HepG2 (cell line): ENCODE results near the gene ATG9A. TPM values are rescaled to one million over a fixed set of nuclear protein-coding genes. Genes with fewer than 3 reads are reported as not detected.

Experiments
- ARNTL ChIP-seq: sonication (generic); formaldehyde crosslinking; IDR thresholded peaks from 2 replicates; pipeline ENCODE4 v1.4.0; 2020; ENCODE audit warnings: mild to moderate bottlenecking, missing genetic modification reagents
- CBX5 ChIP-seq: sonication (generic); formaldehyde crosslinking; IDR thresholded peaks from 2 replicates; pipeline ENCODE4 v1.4.0; 2020; ENCODE audit warnings: missing genetic modification reagents, borderline replicate concordance
- GFI1 ChIP-seq: sonication (generic); formaldehyde crosslinking; IDR thresholded peaks from 2 replicates; pipeline ENCODE4 v1.5.0; 2020; ENCODE audit warnings: missing genetic modification reagents, mild to moderate bottlenecking, borderline replicate concordance
- HDAC2 ChIP-seq: sonication (generic); formaldehyde crosslinking; IDR thresholded peaks from 2 replicates; pipeline ENCODE4 v1.4.0; 2020; ENCODE audit warnings: missing genetic modification reagents
- KLF11 ChIP-seq: IDR thresholded peaks from 2 replicates; pipeline ENCODE4 v1.6.1; 2016; ENCODE audit warnings: missing compliant biosample characterization
- MIER3 ChIP-seq: IDR thresholded peaks from 2 replicates; pipeline ENCODE4 v1.6.1; 2016; ENCODE audit warnings: missing compliant biosample characterization, borderline replicate concordance
- MLXIP ChIP-seq: sonication (generic); formaldehyde crosslinking; IDR thresholded peaks from 2 replicates; pipeline ENCODE4 v1.9.0; 2021; ENCODE audit warnings: missing genetic modification reagents, borderline replicate concordance
- MYC ChIP-seq: sonication (generic); formaldehyde crosslinking; IDR thresholded peaks from 2 replicates; pipeline ENCODE4 v1.9.0; 2021; ENCODE audit warnings: missing genetic modification reagents, borderline replicate concordance
- NR0B2 ChIP-seq: sonication (generic); formaldehyde crosslinking; IDR thresholded peaks from 2 replicates; pipeline ENCODE4 v1.4.0; 2020; ENCODE audit warnings: mild to moderate bottlenecking, missing genetic modification reagents
- NRL ChIP-seq: sonication (generic); formaldehyde crosslinking; IDR thresholded peaks from 2 replicates; pipeline ENCODE4 v1.5.0; 2020; ENCODE audit warnings: missing genetic modification reagents, mild to moderate bottlenecking, moderate library complexity, borderline replicate concordance
- RARA ChIP-seq: IDR thresholded peaks from 2 replicates; pipeline ENCODE4 v1.6.1; 2016; ENCODE audit warnings: missing genetic modification reagents, missing compliant biosample characterization
- RFX5 ChIP-seq: IDR thresholded peaks from 2 replicates; pipeline ENCODE4 v1.6.1; 2011; ENCODE audit warnings: low read depth, low read length, improper control_type of control experiment
- RFXANK ChIP-seq: IDR thresholded peaks from 2 replicates; pipeline ENCODE4 v1.6.1; 2016
- SMAD1 ChIP-seq: sonication (generic); formaldehyde crosslinking; IDR thresholded peaks from 2 replicates; pipeline ENCODE4 v1.4.0; 2020; ENCODE audit warnings: missing genetic modification reagents, low read depth, mild to moderate bottlenecking, borderline replicate concordance
- YEATS2 ChIP-seq: sonication (generic); formaldehyde crosslinking; IDR thresholded peaks from 2 replicates; pipeline ENCODE4 v1.4.0; 2020; ENCODE audit warnings: missing genetic modification reagents, borderline replicate concordance
- ZFP91 ChIP-seq: sonication (generic); formaldehyde crosslinking; IDR thresholded peaks from 2 replicates; pipeline ENCODE4 v1.9.0; 2022; ENCODE audit warnings: missing genetic modification reagents, mild to moderate bottlenecking, borderline replicate concordance
- ZFX ChIP-seq: sonication (generic); formaldehyde crosslinking; IDR thresholded peaks from 2 replicates; pipeline ENCODE4 v1.4.0; 2020; ENCODE audit warnings: mild to moderate bottlenecking, low read depth, missing genetic modification reagents, moderate library complexity
- ZHX1 ChIP-seq: sonication (generic); formaldehyde crosslinking; IDR thresholded peaks from 2 replicates; pipeline ENCODE4 v1.8.1; 2022; ENCODE audit warnings: low read depth, mild to moderate bottlenecking, missing genetic modification reagents
- ZMAT3 ChIP-seq: sonication (generic); formaldehyde crosslinking; conservative IDR thresholded peaks from 2 replicates; pipeline ENCODE4 v1.7.0; 2021; ENCODE audit warnings: missing genetic modification reagents
- ZMYM2 ChIP-seq: sonication (generic); formaldehyde crosslinking; IDR thresholded peaks from 2 replicates; pipeline ENCODE4 v1.8.0; 2022; ENCODE audit warnings: mild to moderate bottlenecking, missing genetic modification reagents
- ZMYM4 ChIP-seq: sonication (generic); formaldehyde crosslinking; IDR thresholded peaks from 2 replicates; pipeline ENCODE4 v1.8.1; 2023; ENCODE audit warnings: mild to moderate bottlenecking, missing genetic modification reagents
- polyA plus RNA-seq, 8 experiments: library from polyadenylated mRNA; depleted of rRNA in 3 of 8; stranded (reverse) in 7 of 8; unstranded in 1 of 8; fragments of >200 nt; fragmentation: Illumina TruSeq in 4 of 8; extraction: Trizol in 4 of 8; gene quantifications; 2 replicates each; pipeline versions ENCODE4 v1.2.1 to v1.2.3, GENCODE V29; 2011 to 2016; ENCODE audit warnings: low read depth in 4 of 8, missing spikeins in 1 of 8, mixed read lengths in 1 of 8; ENCODE audit not compliant: insufficient read depth in 1 of 8
- total RNA-seq, 5 experiments: library from RNA; depleted of rRNA; stranded (reverse); fragments of >200 nt; fragmentation: Illumina TruSeq; extraction: Trizol; gene quantifications; 2 replicates each; pipeline ENCODE4 v1.2.3, GENCODE V29; 2016; ENCODE audit warnings: low read depth in 1 of 5

The ATG9A gene
- total and polyA plus RNA-seq, 2 of the 13 experiments (the other 11 are each of a cell fraction or from before 2014, with no cell fraction given), result 35.0 to 131 TPM

GRCh38 chr2:219269362-219270054 lies 40.1 kb upstream of the ATG9A start (continued):
- TF ChIP-seq ZMYM4 (CRISPR knock-in tag), result peak; percentile 59; the same call in 1 of the 2 replicates
- TF ChIP-seq ZMYM2 (CRISPR knock-in tag), result peak; percentile 47; the same call in 1 of the 2 replicates
- 0 out of 2 replicates have a peak, but pooled peaks have one; percentile 16 for TF ChIP-seq RARA
- TF ChIP-seq MIER3 (CRISPR knock-in tag), result 0 out of 2 replicates have a peak, but pooled peaks have one; percentile 5
- TF ChIP-seq KLF11 (CRISPR knock-in tag), result no peak
- TF ChIP-seq GFI1 (CRISPR knock-in tag), result no peak
- no peak for TF ChIP-seq RFXANK (CRISPR knock-in tag)
- 0 out of 2 replicates have a peak, but pooled peaks have one; percentile 34 for TF ChIP-seq ZHX1 (CRISPR knock-in tag)
- TF ChIP-seq MLXIP (CRISPR knock-in tag), result no peak
- TF ChIP-seq ZFX (CRISPR knock-in tag), result peak; percentile 66; the same call in 1 of the 2 replicates
- peak; percentile 40; the same call in 1 of the 2 replicates for TF ChIP-seq RFX5
- TF ChIP-seq ZFP91, result peak; percentile 57; the same call in 1 of the 2 replicates
- 0 out of 2 replicates have a peak, but pooled peaks have one; percentile 22 for TF ChIP-seq YEATS2 (CRISPR knock-in tag)
- peak; percentile 69; the same call in 1 of the 2 replicates for TF ChIP-seq MYC (CRISPR knock-in tag)
- TF ChIP-seq SMAD1 (CRISPR knock-in tag), result 0 out of 2 replicates have a peak, but pooled peaks have one; percentile 20
- TF ChIP-seq NR0B2 (CRISPR knock-in tag), result 0 out of 2 replicates have a peak, but pooled peaks have one; percentile 23
- no peak; the same call in 1 of the 2 replicates for TF ChIP-seq NRL (CRISPR knock-in tag)
- TF ChIP-seq ARNTL (CRISPR knock-in tag), result peak; percentile 57; the same call in 1 of the 2 replicates
- TF ChIP-seq CBX5 (CRISPR knock-in tag), result 0 out of 2 replicates have a peak, but pooled peaks have one; percentile 31
- TF ChIP-seq ZMAT3, result 0 out of 2 replicates have a peak, but pooled peaks have one; percentile 38
- 0 out of 2 replicates have a peak, but pooled peaks have one; percentile 53 for TF ChIP-seq HDAC2 (CRISPR knock-in tag)
